22Rv1 (cell line): ENCODE results near the gene RBM19.

Experiments
- H3K27ac ChIP-seq: fragments of 450-650 bp; 2 replicates; pipeline ENCODE4 v1.5.1; 2017
- ZFX ChIP-seq: fragments of 450-650 bp; IDR thresholded peaks from 2 replicates; pipeline ENCODE4 v1.6.1; 2017; ENCODE audit warnings: antibody characterized with exemption, borderline replicate concordance
- TF ChIP-seq, protein P1 (sequence below): fragments of 450-650 bp; IDR thresholded peaks from 2 replicates; pipeline ENCODE4 v1.5.1; 2017; ENCODE audit warnings: mild to moderate bottlenecking

Gene RBM19

DNA sequence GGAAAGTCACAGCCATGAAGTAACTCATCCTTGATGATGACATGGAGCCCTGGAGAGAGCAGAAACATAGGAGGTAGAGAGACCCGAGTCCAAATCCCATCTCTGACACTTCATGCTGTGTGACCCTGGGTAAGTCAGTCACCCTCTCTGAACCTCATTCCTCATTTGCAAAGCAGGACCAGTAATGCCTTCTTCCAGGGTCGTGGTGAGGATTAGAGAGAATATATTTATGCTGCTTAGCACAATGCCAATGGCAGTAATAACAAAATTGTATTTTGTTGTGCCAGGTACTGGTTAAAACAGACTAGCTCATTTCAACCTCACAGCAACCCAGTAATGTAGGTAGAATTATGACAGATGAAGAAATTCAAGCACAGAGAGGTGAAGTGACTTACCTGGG is 13.9 kb upstream of the RBM19 start:
- H3K27ac ChIP-seq: no peak overlapping the region
- TF ChIP-seq, protein P1, sequence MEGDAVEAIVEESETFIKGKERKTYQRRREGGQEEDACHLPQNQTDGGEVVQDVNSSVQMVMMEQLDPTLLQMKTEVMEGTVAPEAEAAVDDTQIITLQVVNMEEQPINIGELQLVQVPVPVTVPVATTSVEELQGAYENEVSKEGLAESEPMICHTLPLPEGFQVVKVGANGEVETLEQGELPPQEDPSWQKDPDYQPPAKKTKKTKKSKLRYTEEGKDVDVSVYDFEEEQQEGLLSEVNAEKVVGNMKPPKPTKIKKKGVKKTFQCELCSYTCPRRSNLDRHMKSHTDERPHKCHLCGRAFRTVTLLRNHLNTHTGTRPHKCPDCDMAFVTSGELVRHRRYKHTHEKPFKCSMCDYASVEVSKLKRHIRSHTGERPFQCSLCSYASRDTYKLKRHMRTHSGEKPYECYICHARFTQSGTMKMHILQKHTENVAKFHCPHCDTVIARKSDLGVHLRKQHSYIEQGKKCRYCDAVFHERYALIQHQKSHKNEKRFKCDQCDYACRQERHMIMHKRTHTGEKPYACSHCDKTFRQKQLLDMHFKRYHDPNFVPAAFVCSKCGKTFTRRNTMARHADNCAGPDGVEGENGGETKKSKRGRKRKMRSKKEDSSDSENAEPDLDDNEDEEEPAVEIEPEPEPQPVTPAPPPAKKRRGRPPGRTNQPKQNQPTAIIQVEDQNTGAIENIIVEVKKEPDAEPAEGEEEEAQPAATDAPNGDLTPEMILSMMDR: no peak
- TF ChIP-seq ZFX: no peak

DNA sequence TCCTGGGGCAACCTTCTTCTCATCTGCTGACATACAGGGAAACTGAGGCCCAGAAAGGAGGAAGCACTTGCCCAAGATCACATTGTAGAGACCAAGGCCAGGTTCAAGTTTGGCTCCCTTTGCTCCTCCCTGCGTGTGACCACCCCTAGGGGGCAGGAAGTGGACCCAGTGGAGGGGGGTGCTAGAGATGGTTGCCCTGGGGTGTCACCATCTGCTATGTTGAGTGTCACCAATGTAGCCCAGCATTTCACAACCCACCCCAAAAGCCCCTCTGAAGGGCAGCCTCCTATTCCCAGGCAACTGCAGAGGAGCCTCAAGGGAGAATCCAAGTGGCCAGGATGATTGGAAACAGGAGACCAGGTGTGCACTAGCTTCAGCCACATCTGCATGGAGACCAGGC is 12.0 kb upstream of the RBM19 start:
- no peak for TF ChIP-seq ZFX
- TF ChIP-seq, protein P1: no peak
- H3K27ac ChIP-seq: no peak overlapping the region

DNA sequence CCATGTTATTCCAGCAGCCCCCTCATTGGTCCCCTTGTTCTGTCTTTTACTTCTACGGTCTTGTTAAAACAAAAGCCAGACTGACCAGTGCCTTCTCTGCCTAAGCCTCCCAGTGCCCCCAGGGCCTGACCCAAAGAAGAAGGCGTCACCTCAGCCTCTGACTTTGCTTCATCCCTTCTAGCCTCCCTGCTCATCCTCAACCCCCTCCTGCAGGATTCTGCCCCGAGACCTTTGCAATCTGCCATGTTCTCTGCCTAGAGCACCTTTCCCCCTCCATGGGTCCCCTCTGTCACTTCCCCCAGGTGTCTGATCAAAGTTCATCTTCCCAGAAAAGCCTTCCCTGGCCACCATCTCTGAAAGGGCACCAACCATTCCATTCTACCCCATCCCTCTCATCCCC is 7.9 kb upstream of the RBM19 start:
- H3K27ac ChIP-seq: no peak overlapping the region
- TF ChIP-seq, protein P1: no peak

DNA sequence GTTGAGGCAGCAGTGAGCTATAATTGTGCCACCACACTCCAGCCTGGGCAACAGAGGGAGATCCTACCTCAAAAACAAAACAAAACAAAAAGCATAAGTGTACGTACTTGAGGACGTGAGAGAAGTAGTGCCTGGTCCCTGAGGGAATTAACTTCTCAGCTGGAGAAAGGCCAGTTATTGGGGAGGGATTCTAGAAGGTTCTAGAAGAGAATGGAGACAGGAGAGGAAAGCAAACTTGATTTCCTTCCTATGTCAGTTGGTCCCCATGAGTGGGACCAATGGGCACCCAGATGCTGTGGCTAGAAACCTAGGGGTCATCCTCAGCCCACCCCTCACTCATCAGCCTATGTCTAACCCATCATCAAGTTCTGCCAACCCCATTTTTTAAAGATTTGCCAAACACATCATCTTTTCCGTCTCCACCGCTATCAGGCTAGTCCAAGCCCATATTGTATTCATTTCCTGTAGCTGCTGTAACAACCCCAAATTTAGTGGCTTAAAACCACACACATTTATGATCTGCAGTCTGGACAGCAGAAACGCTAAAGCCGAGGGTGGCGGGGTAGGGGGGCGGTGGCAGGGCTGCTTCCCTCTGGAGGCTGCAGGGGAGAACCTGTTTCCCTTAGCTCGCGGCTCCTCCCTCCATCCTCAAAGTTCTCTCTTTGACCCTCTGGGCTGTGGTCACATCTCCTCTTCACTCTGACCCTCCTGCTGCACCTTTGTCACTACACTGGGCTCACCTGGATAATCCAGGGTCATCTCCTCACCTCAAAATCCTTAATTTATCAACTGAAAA is 7.2 kb upstream of the RBM19 start:
- TF ChIP-seq ZFX: no peak
- TF ChIP-seq, protein P1: no peak
- H3K27ac ChIP-seq: no peak overlapping the region

DNA sequence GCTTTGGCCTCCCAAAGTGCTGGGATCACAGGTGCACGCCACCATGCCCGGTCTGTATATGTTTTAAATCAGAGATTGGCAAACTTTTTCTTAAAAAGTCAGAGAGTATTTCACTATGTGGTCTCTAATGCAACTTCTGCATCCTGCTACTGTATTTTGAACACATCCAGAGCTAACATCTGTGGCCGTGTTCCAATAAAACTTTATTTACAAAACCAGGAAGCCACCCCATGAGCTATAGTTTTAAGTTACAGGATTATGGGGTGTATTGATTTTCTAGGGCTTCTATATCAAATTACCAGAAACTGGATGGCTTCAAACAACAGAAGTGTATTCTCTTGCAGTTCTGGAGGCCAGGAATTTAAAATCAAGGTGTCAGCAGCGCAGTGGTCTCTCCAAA is 5.3 kb upstream of the RBM19 start:
- no peak for TF ChIP-seq ZFX
- TF ChIP-seq, protein P1: no peak
- H3K27ac ChIP-seq: no peak overlapping the region

DNA sequence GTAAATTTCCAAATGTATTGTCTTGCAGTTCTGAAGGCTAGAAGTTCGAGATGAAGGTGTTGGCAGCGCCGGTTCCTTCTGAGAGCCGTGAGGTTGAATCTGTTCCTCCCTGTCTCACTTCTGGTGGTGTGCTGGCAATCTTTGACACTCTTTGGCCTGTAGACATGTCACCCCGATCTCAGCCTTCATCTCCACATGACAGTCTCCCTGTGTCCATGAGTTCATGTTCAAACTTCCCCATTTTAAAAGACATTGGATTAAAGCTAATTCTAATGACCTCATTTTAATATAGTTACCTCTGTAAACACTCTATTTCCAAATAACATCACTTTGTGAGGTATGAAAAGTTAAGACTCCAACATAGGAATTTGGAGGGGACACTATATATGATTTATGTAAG is 4.1 kb upstream of the RBM19 start:
- no peak for TF ChIP-seq ZFX
- TF ChIP-seq, protein P1: no peak
- no peak overlapping the region for H3K27ac ChIP-seq

DNA sequence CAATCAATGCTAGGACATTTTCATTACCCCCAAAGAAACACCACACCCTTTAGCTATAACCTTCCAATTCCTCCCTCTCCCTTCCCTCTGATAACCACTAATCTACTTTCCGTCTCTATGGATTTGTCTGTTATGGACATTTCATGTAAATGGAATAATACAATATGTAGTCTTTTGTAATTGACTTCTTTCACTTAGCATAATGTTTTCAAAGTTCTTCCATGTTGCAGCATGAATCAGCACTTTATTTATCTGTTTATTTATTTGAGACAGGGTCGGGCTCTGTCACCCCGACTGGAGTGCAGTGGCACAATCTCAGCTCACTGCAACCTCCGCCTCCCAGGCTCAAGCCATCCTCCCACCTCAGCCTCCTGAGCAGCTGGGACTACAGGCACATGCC is 1.2 kb upstream of the RBM19 start:
- TF ChIP-seq, protein P1: no peak
- no peak for TF ChIP-seq ZFX

More for the DNA sequence above, 1.2 kb upstream of the RBM19 start:
- no peak overlapping the region for H3K27ac ChIP-seq
